Stimulated activated CD4-positive, alpha-beta T cell treated with anti-CD3 and anti-CD28 coated beads, Interleukin-2, amount 100 ng/mL, for 48 hours (primary cell): Measurements from ENCODE around the gene CAPN5.

Source experiments
- DNase-seq, 2 donors: peaks; one replicate each; pipeline ENCODE4 v3.0.0-alpha.2; 2020

Gene CAPN5

DNA sequence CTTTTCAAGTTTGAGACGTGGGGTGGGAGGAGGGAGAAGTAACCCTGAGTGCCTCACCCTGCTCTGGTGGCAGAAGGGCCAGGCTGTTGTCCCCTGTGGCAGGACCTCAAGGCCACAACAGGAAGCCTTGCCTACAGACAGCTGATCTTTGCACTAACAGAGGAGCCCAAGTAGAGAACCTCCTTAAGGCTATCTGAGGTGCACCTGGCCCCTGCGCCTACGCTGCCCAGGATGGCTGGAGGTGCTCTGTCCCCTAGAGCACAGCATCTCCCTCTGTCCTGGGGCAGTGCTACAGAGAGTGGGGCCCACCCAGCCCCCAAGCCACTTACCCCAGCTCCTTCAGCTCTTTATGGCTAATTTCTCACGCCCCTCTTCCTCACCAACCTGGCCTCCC lies 88.3 kb downstream of the CAPN5 start:
- no peak for DNase-seq

DNA sequence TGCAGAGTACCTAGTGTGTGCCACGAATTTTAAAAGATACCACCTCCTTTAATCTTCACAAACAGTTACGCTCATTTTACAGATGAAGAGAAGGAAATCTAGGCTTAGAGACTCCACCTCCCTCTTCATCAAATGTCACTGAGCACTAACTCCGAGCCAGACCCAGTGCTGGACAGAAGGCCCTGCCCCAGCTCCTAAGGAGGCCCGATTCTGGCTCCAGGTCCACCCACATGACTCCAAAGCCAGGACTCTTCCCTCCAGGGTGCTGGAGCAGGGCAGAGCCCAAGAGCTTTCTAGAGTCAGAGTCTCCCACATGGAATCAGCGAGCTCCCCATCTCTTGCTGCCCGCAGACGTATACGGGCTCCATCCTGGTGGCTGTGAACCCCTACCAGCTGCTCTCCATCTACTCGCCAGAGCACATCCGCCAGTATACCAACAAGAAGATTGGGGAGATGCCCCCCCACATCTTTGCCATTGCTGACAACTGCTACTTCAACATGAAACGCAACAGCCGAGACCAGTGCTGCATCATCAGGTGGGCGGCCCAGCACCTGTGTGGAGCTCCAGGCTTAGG lies 88.9 kb downstream of the CAPN5 start:
- no peak for DNase-seq

DNA sequence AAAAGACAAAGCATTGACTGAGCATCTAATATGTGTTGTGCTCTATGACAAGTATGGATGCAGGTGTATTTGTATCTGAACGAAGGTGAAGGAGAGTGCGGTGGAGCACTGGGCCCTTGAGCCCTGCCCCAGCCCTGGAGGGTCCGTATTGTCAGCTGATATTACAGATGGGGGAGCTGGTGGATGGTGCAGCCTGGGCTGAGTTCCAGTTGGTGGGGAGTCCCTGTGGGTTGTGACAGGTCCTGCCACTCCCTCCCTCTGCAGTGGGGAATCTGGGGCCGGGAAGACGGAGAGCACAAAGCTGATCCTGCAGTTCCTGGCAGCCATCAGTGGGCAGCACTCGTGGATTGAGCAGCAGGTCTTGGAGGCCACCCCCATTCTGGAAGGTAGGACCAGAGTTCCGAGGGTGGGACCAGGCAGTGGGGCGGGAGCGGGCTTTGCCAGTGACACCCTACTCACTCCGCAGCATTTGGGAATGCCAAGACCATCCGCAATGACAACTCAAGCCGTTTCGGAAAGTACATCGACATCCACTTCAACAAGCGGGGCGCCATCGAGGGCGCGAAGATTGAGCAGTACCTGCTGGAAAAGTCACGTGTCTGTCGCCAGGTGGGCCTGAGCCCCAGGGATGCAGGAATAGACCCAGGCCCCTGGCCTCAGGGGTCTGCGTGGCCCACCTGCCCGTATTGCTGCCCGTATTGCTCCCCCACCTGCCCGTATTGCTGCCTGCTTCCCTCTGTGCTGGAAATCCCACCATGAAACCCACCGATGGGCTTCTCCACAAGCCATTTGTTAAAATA lies 89.8 kb downstream of the CAPN5 start:
- no peak for DNase-seq

DNA sequence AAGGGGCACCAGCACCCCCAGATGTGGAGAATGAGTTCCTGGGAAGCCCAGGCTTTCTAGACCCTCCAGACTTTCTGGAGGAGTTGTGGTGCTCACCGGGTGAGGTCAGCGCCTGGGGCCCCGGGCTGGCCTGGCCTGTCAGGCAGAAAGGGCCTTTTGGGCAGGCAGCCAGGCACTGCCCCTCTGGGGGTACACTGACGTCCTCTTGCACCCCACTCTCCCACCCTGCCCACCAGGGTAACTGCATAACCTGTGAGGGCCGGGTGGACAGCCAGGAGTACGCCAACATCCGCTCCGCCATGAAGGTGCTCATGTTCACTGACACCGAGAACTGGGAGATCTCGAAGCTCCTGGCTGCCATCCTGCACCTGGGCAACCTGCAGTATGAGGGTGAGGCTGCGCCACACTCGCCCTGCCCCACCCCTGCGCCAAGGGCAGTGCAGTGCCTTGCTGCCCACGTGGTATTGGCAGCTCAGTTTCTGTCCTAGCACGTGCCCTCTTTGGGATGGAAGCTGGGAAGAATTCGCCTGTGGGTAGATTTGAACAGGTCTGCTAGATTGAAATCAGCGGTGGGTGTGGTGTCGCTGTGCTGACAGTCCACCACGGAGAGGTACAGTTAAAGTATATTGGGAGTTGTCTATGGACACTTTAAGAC lies 91.4 kb downstream of the CAPN5 start:
- DNase-seq: no peak

DNA sequence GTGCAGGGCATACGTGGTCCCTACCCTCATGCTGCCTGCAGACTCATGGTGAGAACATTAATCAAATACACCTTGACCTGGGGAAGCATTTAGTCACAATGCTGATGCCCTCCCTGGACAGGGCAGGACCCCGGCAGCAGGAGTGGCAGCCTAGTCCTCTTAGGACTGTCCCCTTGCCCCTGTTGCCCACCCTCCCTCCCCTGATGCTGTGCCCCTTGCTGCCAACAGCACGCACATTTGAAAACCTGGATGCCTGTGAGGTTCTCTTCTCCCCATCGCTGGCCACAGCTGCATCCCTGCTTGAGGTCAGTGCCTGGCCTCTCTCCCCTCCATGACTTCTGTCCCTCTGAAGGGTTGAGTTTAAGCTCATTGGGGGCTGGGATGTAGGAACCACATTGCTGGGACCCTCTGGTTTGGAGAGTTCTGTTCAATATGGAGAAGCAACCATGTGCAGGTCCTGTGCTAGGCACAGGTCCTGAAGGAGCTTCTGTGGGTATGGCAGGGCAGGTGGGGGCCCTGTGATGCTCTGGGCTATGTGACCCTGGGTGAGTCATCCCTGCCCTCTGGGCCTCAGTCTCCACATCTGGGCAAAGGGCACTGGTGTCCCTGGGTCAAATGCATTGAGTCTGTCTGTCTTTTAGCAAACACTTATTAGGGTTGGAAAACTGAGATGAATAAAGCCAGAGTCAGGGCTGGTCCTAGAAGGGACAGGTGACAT lies 92.6 kb downstream of the CAPN5 start:
- DNase-seq: no peak

DNA sequence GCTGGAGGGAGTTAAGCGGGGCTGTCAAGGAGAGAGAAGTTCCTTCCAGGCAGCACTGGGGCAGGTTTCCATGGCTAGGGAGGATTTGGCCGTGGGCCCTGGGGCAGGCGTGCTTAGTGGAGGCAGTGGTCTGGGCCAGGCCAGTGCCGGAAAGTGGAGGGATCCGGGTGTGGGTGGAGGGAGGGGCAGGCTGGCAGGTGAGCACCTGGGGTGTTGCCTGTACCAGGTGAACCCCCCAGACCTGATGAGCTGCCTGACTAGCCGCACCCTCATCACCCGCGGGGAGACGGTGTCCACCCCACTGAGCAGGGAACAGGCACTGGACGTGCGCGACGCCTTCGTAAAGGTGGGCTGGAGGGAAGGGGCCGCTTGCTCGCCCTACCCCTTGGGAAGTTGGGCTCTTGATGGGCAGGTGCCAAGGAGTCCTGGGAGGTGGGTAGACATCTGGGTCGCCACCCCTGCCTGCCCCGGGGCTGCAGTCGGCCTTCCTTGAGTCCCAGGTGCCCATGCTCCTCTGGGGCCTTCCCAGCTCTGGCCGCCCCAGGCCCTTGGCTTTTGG lies 93.2 kb downstream of the CAPN5 start:
- no peak for DNase-seq

DNA sequence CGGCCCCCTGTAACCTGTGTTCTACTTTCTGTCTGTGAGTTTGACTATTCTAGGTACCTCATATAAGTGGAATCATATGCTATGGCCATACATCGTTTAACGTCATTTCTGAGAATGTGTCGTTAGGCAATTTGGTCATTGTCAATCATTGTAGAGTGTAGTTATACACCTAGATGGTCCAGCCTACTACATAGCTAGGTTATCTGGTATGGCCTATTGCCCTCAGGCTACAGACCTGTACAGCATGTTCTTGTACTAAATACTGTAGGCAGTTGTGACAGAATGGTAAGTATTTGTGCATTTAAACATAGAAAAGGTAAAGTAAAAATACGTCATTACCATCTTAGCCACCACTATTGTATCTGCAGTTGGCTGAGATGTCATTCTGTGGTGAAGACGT lies 96.5 kb downstream of the CAPN5 start:
- no peak for DNase-seq

DNA sequence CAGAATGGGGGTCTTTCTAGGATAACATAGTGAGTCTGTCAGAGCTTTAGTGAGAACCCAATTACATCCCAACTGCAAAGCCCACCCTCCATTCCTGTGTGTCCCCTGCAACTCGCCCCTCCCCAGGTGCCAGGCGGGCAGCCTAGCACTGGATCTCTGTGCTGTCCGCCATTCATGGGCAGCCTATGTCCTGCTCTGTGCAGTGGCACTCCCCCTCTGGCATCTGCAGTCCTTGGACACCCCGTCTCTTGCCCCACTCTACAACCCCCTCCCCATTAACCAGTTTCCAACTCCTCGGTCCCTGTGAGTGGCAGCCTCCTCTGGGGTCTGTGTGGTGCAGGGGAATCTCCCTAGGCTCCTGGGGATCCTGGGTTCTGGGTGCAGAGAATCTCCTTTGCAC lies 98.3 kb downstream of the CAPN5 start:
- no peak for DNase-seq

DNA sequence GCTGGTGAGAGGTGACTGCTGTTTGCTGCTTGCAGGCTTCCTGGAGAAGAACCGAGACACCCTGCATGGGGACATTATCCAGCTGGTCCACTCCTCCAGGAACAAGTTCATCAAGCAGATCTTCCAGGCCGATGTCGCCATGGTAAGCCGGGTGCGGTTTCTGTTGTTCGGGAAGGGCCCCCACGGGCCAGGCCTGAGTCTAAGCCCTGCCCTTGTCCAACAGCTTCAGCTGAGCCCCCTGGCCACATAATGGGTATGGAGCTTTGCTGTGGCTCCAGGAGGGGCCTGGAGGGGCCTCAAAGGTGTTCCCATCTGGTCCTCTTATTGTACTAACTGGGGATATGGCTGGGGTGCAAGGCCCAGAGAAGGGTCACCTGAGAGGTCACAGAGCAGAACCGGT lies 99.2 kb downstream of the CAPN5 start:
- DNase-seq: no peak

DNA sequence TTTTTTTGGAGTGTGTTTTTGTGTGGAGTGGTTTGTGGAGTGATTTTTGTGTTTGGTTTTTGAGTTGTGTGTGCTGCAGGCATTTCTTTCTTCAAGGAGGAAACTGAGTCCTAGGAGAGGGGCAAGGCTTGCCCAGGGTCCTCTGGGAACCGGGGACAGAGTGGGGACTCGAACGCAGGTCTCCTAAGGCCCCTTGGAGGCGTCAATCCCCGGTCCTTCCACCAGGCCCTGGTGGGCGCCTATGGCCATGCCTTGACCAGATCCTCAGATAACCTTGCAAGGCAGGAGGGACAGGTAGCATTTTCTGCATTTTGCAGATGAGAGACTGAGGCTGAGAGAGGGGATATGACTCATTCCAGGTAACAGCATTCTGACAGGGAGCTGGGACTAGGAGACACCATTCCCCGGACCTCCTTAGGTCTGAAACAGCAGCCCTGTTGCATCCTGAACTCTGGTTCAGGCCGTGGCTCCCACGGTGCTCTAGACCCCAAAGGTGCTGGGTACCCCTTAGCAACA lies 100.4 kb downstream of the CAPN5 start:
- no peak for DNase-seq

DNA sequence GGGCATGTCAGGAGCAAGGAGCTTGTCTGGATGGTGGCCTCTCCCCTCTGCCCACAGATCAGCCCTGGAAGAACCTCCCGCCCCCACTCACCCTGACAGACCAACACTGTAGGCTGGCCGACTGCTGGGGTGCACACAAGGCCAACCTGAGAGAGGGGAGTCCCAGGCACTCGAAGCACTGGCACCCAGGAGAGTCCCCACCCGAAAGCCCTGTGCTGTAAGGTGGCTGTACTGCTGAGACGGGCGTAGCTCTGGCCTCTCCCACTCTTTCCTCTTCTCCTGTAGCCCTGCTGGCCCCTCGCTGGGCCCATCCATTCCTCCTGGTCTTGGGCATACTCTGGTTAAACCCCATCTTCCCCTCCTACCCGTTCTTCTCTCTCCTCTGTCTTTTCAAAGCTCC lies 101.0 kb downstream of the CAPN5 start:
- no peak for DNase-seq

DNA sequence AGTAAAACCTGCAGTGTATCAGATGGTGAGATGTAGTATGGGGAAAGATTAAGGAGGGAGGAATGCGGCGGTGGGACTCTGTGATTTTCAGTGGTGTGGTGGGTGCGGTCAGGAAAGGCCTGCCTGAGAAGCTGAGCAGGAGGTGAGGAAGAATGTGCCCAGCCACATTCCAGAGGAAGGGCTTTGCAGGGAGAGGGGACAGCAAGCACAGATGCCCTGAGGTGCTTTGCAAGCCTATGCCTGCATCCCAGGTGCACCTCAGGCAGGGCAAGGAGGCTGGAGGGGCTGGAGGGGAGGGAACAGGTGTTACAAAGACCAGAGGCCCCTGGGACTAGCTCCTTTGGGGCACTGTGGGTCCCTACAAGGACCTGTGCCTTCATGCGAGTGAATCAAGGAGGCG lies 103.3 kb downstream of the CAPN5 start:
- no peak for DNase-seq

DNA sequence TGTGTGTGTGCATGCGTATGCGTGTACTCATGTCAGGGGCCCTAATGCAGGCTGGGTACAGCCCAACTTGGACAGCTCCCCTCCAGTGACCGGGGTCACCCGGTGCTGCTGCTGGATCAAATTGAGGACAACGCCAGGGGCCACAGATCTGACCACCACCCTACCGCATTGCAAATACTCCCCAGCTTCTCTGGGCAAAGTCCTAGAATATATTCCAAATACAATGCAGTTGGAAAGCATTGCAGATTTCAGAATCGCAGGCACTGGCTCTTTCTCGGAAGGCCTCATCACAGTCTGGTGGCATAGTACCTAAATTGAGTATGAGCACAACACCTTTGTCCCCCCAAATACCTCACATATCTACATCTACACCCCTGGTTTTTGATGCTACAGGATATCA lies 104.5 kb downstream of the CAPN5 start:
- no peak for DNase-seq

DNA sequence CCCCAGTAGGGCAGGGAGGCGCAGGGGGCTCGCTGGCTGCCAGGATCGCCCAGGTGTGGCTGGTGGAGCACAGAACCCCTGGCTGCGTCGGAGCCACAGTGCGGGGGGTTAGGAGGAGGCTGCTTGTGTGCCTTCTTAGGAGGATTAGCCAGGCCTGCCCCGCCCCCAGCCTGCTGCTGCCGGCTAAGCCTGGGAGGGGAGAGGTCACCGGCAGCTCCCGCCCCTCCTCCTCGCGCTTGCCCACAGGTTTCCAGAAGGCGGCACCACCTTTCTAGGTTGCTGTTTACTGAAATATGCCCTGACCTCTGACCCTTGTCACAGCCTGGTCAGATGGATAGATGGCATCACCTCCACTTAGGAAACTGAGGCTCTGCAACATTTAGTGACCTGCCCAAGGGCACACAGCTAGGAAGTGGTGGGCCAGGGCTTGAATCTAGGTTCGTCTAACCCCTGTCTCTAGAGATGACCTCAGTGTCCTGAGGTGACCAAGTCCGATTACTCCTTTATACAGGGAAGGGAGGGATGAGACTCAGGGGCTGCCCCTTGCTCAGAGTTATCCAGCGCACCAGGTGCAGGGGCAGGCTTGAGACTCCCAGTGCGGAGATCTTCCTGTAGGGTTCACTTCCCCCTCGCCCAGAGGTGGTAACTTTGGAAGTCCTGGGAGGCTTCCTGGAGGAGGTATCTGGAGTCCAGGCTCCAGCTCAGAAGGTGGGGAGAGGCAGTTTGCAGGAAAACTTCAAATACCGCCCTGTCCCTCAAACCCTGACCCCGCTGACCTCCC lies 105.3 kb downstream of the CAPN5 start:
- DNase-seq: no peak

DNA sequence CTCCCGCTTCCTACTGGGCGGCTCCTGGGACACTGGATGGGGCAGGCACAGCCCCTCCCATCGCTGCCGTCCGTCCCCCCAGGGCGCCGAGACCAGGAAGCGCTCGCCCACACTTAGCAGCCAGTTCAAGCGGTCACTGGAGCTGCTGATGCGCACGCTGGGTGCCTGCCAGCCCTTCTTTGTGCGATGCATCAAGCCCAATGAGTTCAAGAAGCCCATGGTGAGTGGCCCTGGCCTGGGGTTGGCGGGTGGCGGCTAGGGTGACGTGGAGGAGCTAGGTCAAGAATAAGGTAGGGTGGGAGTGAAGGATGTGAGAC lies 105.9 kb downstream of the CAPN5 start:
- DNase-seq: no peak

DNA sequence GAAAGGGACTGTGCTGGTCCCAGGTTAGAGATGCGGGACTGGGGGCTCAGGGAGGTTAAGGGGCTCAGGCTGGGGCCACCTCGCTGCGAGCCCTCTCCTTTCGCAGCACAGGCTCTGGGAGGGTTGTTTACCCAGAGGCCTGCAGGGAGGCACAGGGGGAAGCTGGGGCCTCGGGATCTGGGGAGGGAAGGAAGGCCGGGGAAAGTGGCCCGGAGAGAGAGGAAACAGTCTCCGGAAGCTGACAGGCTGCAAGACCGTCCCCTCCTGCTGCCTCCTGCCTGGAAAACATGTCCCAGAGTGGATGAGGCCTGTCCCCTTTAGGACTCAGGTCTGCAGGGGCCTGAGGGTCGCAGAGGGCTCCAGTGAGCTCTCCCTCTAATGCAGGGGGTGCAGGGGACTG lies 106.7 kb downstream of the CAPN5 start:
- no peak for DNase-seq

DNA sequence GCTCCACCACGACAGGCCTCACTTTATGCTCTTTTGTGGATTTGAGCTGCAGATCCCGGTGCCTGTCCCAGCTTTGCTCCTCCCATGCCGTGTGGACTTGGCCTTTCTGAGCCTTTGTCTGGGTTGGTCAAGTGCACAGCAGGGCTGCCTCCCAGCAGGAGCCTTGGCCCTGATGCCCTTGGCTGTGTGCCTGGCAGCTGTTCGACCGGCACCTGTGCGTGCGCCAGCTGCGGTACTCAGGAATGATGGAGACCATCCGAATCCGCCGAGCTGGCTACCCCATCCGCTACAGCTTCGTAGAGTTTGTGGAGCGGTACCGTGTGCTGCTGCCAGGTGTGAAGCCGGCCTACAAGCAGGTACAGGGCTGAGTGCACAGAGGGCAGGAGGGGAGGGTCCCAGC lies 107.8 kb downstream of the CAPN5 start:
- no peak for DNase-seq

DNA sequence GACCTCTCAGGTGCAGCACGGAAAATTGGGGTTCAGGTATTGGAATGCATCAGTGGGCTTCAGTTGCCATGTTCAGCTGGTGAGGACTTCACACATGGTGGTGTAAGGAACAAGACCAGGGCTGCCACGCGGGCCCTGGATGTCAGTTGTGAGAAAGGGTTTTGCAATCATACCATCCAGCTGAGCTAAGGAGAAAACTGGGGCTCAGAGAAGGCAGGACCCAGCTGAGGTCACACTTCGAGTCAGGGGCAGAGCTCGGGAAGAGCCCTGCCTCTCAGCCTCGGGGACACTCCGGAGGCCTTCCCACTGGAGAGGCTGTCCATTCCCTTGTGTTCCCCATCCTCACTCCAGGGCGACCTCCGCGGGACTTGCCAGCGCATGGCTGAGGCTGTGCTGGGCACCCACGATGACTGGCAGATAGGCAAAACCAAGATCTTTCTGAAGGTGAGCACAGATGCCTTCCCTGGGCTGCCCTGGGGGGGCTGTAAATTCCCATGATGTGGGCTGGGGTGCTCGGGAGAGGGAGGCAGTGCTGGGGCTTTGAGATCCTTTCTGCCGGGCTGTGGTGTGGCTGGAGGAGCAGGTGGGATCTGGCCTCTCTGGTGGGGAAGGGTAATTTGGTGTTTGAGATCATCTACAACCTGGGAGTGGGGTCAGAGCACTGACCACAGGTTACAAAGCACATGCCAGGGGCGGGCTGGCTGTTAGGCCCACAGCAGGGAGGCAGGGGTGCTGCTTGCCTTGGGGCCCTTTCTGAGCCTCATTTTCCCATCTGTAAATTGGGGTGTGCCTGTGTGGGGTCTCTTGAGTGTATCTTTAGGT lies 108.5 kb downstream of the CAPN5 start:
- no peak for DNase-seq
